Measurements from ENCODE around the gene FOXA1. TPM values are rescaled to one million over a fixed set of nuclear protein-coding genes. Genes with fewer than 3 reads are reported as not detected.
A peak's percentile ranks its signal among the peaks of the same experiment; 100 is the strongest.

The FOXA1 gene
- total and polyA plus RNA-seq, 2 of the 8 experiments (the other 6 are each of a cell fraction or from before 2014, with no cell fraction given), result 0.08 to 0.20 TPM

DNA sequence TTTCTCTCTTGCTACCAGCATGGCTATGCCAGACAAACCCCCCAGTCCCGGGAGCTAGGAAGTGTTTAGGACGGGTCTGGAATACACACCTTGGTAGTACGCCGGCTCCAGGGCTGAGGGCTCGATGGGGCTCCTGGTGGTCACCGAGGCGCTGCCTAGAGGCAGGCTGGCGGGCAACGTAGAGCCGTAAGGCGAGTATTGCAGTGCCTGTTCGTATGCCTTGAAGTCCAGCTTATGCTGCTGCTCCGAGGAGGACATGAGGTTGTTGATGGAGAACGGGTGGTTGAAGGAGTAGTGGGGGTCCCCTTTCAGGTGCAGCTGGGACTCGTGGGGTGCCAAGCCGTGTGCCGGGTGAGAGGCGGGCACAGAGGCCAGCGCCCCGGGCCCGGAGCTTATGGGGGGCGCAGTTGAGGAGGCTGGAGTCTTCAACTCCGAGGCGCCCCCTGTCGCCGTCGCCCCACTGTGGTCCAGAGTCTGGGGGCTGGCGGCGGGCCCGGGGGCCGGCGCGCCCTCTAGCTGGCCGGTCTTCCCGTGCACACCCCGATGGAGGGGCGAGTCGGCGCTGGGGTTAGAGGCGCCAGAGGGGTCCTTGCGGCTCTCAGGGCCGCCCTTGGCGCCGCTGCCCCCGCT, 3.6 kb downstream of the FOXA1 start (continued):
- TF ChIP-seq CBX5 (IDR thresholded peaks at IDR 0.05; ENCODE audit: low read depth, low read length), result no peak
- no peak for TF ChIP-seq SP1 (IDR thresholded peaks at IDR 0.05; ENCODE audit: low read depth, low read length)
- no peak for TF ChIP-seq GTF2F1 (IDR thresholded peaks at IDR 0.05; ENCODE audit: borderline replicate concordance, low read depth, low read length)
- no peak for TF ChIP-seq JUND (IDR thresholded peaks at IDR 0.05; ENCODE audit: low read length)
- TF ChIP-seq, protein P1, sequence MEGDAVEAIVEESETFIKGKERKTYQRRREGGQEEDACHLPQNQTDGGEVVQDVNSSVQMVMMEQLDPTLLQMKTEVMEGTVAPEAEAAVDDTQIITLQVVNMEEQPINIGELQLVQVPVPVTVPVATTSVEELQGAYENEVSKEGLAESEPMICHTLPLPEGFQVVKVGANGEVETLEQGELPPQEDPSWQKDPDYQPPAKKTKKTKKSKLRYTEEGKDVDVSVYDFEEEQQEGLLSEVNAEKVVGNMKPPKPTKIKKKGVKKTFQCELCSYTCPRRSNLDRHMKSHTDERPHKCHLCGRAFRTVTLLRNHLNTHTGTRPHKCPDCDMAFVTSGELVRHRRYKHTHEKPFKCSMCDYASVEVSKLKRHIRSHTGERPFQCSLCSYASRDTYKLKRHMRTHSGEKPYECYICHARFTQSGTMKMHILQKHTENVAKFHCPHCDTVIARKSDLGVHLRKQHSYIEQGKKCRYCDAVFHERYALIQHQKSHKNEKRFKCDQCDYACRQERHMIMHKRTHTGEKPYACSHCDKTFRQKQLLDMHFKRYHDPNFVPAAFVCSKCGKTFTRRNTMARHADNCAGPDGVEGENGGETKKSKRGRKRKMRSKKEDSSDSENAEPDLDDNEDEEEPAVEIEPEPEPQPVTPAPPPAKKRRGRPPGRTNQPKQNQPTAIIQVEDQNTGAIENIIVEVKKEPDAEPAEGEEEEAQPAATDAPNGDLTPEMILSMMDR (IDR thresholded peaks at IDR 0.05; ENCODE audit: control extremely low read depth in 1 of 3, insufficient read depth in 1 of 3, low read depth in 1 of 3, low read length in 3 of 3), result peak; percentile 66 to 98 (median 68)
- TF ChIP-seq RBBP5 (IDR thresholded peaks at IDR 0.05; ENCODE audit: borderline replicate concordance, low read depth, low read length), result 0 out of 2 replicates have a peak, but pooled peaks have one; percentile 22
- no peak for TF ChIP-seq CHD2 (IDR thresholded peaks at IDR 0.05; ENCODE audit: low read length)
- no peak for TF ChIP-seq POLR2A (IDR thresholded peaks at IDR 0.05; ENCODE audit: control extremely low read depth in 1 of 2, low read depth in 2 of 2, low read length in 2 of 2)
- no peak for TF ChIP-seq POLR2AphosphoS5 (IDR thresholded peaks at IDR 0.05; ENCODE audit: low read depth, low read length)
- no peak for TF ChIP-seq NANOG (IDR thresholded peaks at IDR 0.05; ENCODE audit: insufficient read depth, low read depth, low read length, poor library complexity, severe bottlenecking)
- no peak for TF ChIP-seq ATF2 (IDR thresholded peaks at IDR 0.05; ENCODE audit: low read length)
- no peak for TF ChIP-seq TAF1 (IDR thresholded peaks at IDR 0.05; ENCODE audit: low read depth, low read length)
- TF ChIP-seq RFX5 (IDR thresholded peaks at IDR 0.05; ENCODE audit: borderline replicate concordance, low read depth, low read length), result no peak
- TF ChIP-seq, protein P2, sequence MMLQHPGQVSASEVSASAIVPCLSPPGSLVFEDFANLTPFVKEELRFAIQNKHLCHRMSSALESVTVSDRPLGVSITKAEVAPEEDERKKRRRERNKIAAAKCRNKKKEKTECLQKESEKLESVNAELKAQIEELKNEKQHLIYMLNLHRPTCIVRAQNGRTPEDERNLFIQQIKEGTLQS (IDR thresholded peaks at IDR 0.05; ENCODE audit: insufficient read depth, low read depth, low read length), result 0 out of 2 replicates have a peak, but pooled peaks have one; percentile 40
- TF ChIP-seq, protein P3, sequence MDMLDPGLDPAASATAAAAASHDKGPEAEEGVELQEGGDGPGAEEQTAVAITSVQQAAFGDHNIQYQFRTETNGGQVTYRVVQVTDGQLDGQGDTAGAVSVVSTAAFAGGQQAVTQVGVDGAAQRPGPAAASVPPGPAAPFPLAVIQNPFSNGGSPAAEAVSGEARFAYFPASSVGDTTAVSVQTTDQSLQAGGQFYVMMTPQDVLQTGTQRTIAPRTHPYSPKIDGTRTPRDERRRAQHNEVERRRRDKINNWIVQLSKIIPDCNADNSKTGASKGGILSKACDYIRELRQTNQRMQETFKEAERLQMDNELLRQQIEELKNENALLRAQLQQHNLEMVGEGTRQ (IDR thresholded peaks at IDR 0.05; ENCODE audit: low read length), result no peak
